Mucosa of stomach (tissue), 1 donor: ENCODE results near the gene LPP.

Source experiments
- H3K27me3 ChIP-seq: one replicate; pipeline ENCODE4 v1.7.0; 2013; ENCODE audit warnings: mild to moderate bottlenecking, low read length; ENCODE audit not compliant: control insufficient read depth, insufficient read depth
- H3K36me3 ChIP-seq: one replicate; pipeline ENCODE4 v1.7.0; 2013; ENCODE audit warnings: low read length; ENCODE audit not compliant: control insufficient read depth, insufficient read depth
- H3K4me1 ChIP-seq: one replicate; pipeline ENCODE4 v1.7.0; 2013; ENCODE audit warnings: mild to moderate bottlenecking, low read length; ENCODE audit not compliant: control insufficient read depth, insufficient read depth
- H3K4me3 ChIP-seq: one replicate; pipeline ENCODE4 v1.7.0; 2013; ENCODE audit warnings: low read length
- H3K9ac ChIP-seq: one replicate; pipeline ENCODE4 v1.7.0; 2013; ENCODE audit warnings: mild to moderate bottlenecking, low read length, moderate library complexity
- H3K9me3 ChIP-seq: one replicate; pipeline ENCODE4 v1.7.0; 2013; ENCODE audit warnings: mild to moderate bottlenecking, low read length, moderate library complexity; ENCODE audit not compliant: control insufficient read depth
- donor health status: Pancreatic carcinoma.

The LPP gene

GRCh38 chr3:188326111-188326510, 172.2 kb downstream of the LPP start:
- no peak overlapping the region for H3K9ac ChIP-seq
- H3K36me3 ChIP-seq = no peaks in the 10 kb centered on the region
- H3K27me3 ChIP-seq = no peaks in the 10 kb centered on the region
- no peaks in the 10 kb centered on the region for H3K9me3 ChIP-seq
- no peaks in the 10 kb centered on the region for H3K4me1 ChIP-seq
- H3K4me3 ChIP-seq = no peak overlapping the region

- Histone ChIP-seq H3K4me1 (no peaks in the 10 kb centered on the region), H3K9me3 (no peaks in the 10 kb centered on the region), H3K4me3 (no peak overlapping the region), H3K9ac (no peak overlapping the region), H3K27me3 (no peaks in the 10 kb centered on the region), H3K36me3 (no peaks in the 10 kb centered on the region)
Observed at GRCh38 chr3:188326968-188327367, 173.0 kb downstream of the LPP start.

GRCh38 chr3:188327433-188327832, 173.5 kb downstream of the LPP start:
- Histone ChIP-seq H3K9me3 (no peaks in the 10 kb centered on the region), H3K4me3 (no peak overlapping the region), H3K36me3 (no peaks in the 10 kb centered on the region), H3K9ac (no peak overlapping the region), H3K4me1 (no peaks in the 10 kb centered on the region), H3K27me3 (no peaks in the 10 kb centered on the region)

- Histone ChIP-seq H3K9me3 (no peaks in the 10 kb centered on the region), H3K9ac (no peak overlapping the region), H3K27me3 (no peaks in the 10 kb centered on the region), H3K4me1 (no peaks in the 10 kb centered on the region), H3K4me3 (no peak overlapping the region), H3K36me3 (no peaks in the 10 kb centered on the region)
Observed at GRCh38 chr3:188330138-188330537, 176.2 kb downstream of the LPP start.

GRCh38 chr3:188331166-188331565, 177.2 kb downstream of the LPP start:
- no peaks in the 10 kb centered on the region for H3K27me3 ChIP-seq
- H3K36me3 ChIP-seq = no peaks in the 10 kb centered on the region
- no peaks in the 10 kb centered on the region for H3K9me3 ChIP-seq
- no peak overlapping the region for H3K9ac ChIP-seq
- no peaks in the 10 kb centered on the region for H3K4me1 ChIP-seq
- H3K4me3 ChIP-seq = no peak overlapping the region

GRCh38 chr3:188332085-188332484, 178.1 kb downstream of the LPP start:
- no peaks in the 10 kb centered on the region for H3K36me3 ChIP-seq
- no peak overlapping the region for H3K4me3 ChIP-seq
- H3K9ac ChIP-seq = no peak overlapping the region
- H3K9me3 ChIP-seq = no peaks in the 10 kb centered on the region
- no peaks in the 10 kb centered on the region for H3K4me1 ChIP-seq
- H3K27me3 ChIP-seq = no peaks in the 10 kb centered on the region

- Histone ChIP-seq H3K9me3 (no peaks in the 10 kb centered on the region), H3K4me1 (peaks cover 1% of the 10 kb centered on the region), H3K9ac (no peak overlapping the region), H3K27me3 (no peaks in the 10 kb centered on the region), H3K36me3 (no peaks in the 10 kb centered on the region), H3K4me3 (no peak overlapping the region)
Observed at GRCh38 chr3:188335656-188336055, 181.7 kb downstream of the LPP start.

- H3K4me1 ChIP-seq = peaks cover 3% of the 10 kb centered on the region
- no peaks in the 10 kb centered on the region for H3K27me3 ChIP-seq
- H3K4me3 ChIP-seq = no peak overlapping the region
- no peaks in the 10 kb centered on the region for H3K36me3 ChIP-seq
- H3K9me3 ChIP-seq = no peaks in the 10 kb centered on the region
- H3K9ac ChIP-seq = no peak overlapping the region
Observed at GRCh38 chr3:188336178-188336577, 182.2 kb downstream of the LPP start.

- H3K4me1 ChIP-seq = peaks cover 3% of the 10 kb centered on the region
- no peaks in the 10 kb centered on the region for H3K27me3 ChIP-seq
- H3K36me3 ChIP-seq = no peaks in the 10 kb centered on the region
- H3K4me3 ChIP-seq = no peak overlapping the region
- no peaks in the 10 kb centered on the region for H3K9me3 ChIP-seq
- no peak overlapping the region for H3K9ac ChIP-seq
Observed at GRCh38 chr3:188337232-188337631, 183.3 kb downstream of the LPP start.

GRCh38 chr3:188338086-188338485, 184.1 kb downstream of the LPP start:
- Histone ChIP-seq H3K36me3 (no peaks in the 10 kb centered on the region), H3K4me1 (peaks cover 3% of the 10 kb centered on the region), H3K4me3 (no peak overlapping the region), H3K9me3 (no peaks in the 10 kb centered on the region), H3K27me3 (no peaks in the 10 kb centered on the region), H3K9ac (no peak overlapping the region)

GRCh38 chr3:188339410-188340295, 185.7 kb downstream of the LPP start:
- H3K9me3 ChIP-seq = no peaks in the 10 kb centered on the region
- H3K27me3 ChIP-seq = no peaks in the 10 kb centered on the region
- no peaks in the 10 kb centered on the region for H3K36me3 ChIP-seq
- H3K4me1 ChIP-seq = peaks cover 3% of the 10 kb centered on the region
- H3K4me3 ChIP-seq = no peak overlapping the region
- no peak overlapping the region for H3K9ac ChIP-seq

- H3K36me3 ChIP-seq = no peaks in the 10 kb centered on the region
- H3K9ac ChIP-seq = no peak overlapping the region
- H3K9me3 ChIP-seq = no peaks in the 10 kb centered on the region
- no peak overlapping the region for H3K4me3 ChIP-seq
- H3K4me1 ChIP-seq = peaks cover 3% of the 10 kb centered on the region
- H3K27me3 ChIP-seq = no peaks in the 10 kb centered on the region
Observed at GRCh38 chr3:188341501-188341900, 187.5 kb downstream of the LPP start.
